Measurements from ENCODE around the gene LMLN. TPM values are rescaled to one million over a fixed set of nuclear protein-coding genes. Genes with fewer than 3 reads are reported as not detected.
"Not testable (repeated sequence)": the region's sequence is repeated elsewhere in the genome, so short reads cannot be mapped to it uniquely, and the experiment has no call there.

LMLN gene
- total RNA-seq, 1 donor from 2014 or later: 10.1 TPM

- no peak for DNase-seq (ENCODE audit: low spot score)
- intact Hi-C loops (cut with DNase I): no loop called here
Measured at GRCh38 chr3:198065897-198066296, 105.9 kb downstream of the LMLN start.

GRCh38 chr3:198067416-198067815 lies 107.4 kb downstream of the LMLN start:
- intact Hi-C loops (cut with DNase I): no loop called here
- DNase-seq (ENCODE audit: low spot score): no peak

DNA sequence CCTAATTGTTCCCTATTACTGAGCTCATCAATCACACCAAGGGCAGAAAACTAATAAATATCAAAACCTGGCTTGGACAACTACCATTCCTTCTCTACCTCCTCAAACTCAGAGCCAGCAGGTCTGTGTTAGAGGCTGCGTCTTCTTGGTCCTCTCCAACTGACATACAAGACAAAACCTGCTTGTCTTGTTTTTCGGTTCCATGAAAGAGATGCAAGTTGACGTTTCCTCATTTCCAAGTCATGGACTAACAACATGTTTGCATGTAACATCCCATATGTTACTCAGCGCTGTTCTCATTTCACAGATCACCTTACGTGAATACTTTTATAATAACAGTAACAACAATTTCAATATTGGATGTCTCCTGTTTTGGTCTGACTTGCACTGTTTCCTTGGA lies 110.9 kb downstream of the LMLN start:
- intact Hi-C loops (cut with DNase I): no loop called here
- DNase-seq (ENCODE audit: low spot score): no peak

- DNase-seq (ENCODE audit: low spot score): no peak
- intact Hi-C loops (cut with DNase I): no loop called here
Measured at GRCh38 chr3:198071602-198072287, 111.7 kb downstream of the LMLN start.

DNA sequence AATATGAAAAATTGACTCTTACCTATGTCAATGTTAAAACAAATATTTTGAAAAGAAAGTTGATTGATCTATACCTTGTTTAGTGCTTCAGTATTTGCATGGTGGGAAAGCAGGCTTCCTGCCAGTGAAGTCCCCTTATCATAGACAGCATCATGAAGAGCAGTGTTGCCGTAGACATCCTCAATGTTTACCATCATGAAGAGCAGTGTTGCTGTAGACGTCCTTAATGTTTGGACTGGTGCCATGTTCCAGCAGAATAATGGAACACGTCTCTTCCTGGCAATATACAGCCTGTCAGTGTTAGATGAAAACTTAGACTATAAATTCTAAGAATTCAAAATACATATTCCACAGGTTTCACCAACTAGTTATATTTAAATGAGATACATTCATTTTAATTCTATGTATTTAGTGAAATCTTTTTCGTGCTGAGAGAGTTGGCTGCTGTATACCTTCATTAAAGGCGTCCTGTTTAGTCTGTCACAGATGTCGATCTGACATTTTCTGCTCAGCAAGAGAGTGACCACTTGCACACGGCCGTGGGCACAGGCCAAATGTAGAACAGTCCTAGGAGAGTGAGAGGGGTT lies 116.8 kb downstream of the LMLN start:
- intact Hi-C loops (cut with DNase I): no loop called here
- DNase-seq (ENCODE audit: low spot score): no peak

DNA sequence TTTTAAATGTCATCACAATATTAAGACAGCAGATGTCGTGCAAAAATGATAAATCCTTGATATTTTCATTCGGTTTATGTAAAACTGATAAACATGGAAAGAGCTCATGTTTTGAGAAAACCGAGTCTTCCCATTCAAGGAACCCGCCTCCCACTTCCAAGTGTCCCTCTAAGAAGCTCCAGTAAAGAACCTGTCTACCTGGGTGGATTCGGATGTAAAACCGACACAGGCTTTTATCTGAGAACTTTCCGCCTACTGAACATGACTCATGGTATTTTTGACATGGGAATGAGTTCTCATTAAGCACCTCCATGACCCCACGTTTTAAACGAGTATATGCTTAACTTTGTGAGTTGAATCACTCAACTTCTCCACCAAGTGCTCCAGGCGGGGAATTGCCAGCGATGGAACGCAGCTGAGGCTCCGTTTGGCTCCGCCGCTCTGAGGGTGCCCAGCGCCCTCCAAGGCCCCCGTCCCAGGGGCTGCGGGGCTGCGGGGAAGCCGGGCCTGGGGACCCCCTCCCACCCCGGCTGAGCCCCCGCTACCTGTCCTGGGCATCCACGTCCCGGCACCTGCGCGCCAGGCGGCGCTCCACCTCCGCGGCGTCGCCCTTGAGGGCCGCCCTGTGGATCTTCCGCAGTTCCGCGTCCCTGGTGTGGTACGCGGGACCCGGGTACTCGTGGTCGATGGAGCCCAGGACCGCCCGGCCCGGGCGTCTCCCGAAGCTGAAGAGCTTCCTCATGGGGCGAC lies 119.9 kb downstream of the LMLN start:
- peak; percentile 76 for DNase-seq (ENCODE audit: low spot score)
- intact Hi-C loops (cut with DNase I): no loop called here

GRCh38 chr3:198080521-198081384 lies 120.7 kb downstream of the LMLN start:
- DNase-seq (ENCODE audit: low spot score): peak; percentile 86
- intact Hi-C loops (cut with DNase I): no loop called here

DNA sequence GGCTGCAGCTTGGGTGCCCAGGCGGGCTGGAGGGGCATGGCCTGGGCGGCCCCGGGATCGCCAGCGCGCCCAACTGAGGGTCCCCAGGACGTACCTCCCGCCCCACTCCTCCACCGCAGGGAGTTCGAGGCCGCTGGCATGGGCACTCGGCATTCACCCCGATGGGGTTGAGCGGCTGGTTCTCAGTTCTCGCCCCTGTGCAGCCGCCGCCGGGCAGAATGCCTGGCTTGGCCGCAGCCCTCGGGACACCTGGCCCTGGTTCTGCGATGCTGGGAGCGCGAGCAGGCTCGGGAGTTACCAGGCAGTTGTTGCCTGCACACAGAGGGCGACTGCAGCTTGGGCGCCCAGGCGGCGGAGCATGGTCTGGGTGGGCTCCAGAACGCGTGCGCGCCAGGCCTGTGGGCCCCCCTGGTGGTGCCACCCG lies 121.4 kb downstream of the LMLN start:
- DNase-seq (ENCODE audit: low spot score): no peak
- intact Hi-C loops (cut with DNase I): no loop called here

DNA sequence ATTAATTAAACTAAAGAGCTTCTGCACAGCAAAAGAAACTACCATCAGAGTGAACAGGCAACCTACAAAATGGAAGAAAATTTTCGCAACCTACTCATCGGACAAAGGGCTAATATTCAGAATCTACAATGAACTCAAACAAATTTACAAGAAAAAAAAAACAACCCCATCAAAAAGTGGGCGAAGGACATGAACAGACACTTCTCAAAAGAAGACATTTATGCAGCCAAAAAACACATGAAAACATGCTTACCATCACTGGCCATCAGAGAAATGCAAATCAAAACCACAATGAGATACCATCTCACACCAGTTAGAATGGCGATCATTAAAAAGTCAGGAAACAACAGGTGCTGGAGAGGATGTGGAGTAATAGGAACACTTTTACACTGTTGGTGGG lies 122.2 kb downstream of the LMLN start:
- not testable (repeated sequence) for DNase-seq (ENCODE audit: low spot score)

DNA sequence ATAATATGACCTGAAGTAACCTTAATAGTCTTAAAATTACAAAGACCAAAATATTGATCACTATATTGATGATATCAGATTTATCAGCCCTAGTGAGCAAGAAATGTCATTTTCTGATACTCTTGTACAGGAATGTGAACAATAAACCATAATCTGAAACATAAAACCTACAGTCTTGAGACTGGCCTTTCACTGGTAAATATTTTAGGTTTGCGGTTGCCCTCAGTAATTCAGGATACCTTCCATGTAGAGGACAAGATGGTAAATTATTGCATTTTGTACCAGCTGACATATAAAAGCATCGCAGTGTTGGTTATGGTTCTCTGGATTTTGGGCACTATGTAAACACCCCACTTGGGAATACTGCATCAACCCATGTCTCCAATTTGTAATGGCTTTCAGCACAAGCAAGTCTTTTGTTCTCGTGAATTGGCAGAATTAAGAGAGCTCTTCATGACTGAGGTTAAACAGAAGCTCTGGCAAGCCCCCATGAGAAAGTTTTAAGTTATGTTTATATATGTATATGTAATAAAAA lies 128.5 kb downstream of the LMLN start:
- no peak for DNase-seq (ENCODE audit: low spot score)
- intact Hi-C loops (cut with DNase I): no loop called here

More for the DNA sequence above, 122.2 kb downstream of the LMLN start:
- intact Hi-C loops (cut with DNase I): not testable (repeated sequence)

GRCh38 chr3:198090795-198091332 lies 130.8 kb downstream of the LMLN start:
- intact Hi-C loops (cut with DNase I): no loop called here
- DNase-seq (ENCODE audit: low spot score): no peak

GRCh38 chr3:198092276-198092675 lies 132.3 kb downstream of the LMLN start:
- intact Hi-C loops (cut with DNase I): no loop called here
- no peak for DNase-seq (ENCODE audit: low spot score)

DNA sequence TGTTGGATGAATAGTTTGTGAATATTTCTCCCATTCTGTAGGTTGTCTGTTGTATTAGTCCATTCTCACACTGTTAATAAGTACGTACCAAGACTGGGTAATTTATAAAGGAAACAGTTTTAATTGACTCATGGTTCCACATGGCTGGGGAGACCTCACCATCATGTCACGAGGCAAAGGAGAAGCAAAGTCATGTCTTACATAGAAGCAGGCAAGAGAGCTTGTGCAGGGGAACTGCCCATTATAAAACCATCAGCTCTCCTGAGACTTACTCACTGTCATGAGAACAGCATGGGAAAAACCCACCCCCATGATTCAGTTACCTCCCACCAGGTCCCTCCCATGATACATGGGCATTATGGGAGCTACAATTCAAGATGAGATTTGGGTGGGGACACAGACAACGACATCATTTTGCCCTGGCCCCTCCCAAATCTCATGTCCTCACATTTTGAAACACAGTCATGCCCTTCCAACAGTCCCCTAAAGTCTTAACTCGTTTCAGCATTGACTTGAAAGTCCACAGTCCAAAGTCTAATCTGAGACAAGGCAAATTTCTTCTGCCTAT lies 133.2 kb downstream of the LMLN start:
- intact Hi-C loops (cut with DNase I): no loop called here
- no peak for DNase-seq (ENCODE audit: low spot score)

Other genes with a start within 250 kb of the LMLN start
- 41.0 TPM for gene RUBCN, start 223.3 kb upstream of the LMLN start, total RNA-seq
- 87.5 TPM for gene FYTTD1, start 210.3 kb upstream of the LMLN start, total RNA-seq
- gene LRCH3, start 169.0 kb upstream of the LMLN start, total RNA-seq: 27.6 TPM
- 563 TPM for gene RPL35A, start 10.0 kb upstream of the LMLN start, total RNA-seq